GM18873 (cell line): ENCODE results near the gene LCP2.

Experiments used
- ATAC-seq: cut with Tn5 transposase; IDR thresholded peaks from one replicate; pipeline ENCODE4 v1.9.1; 2021; ENCODE audit warnings: mild to moderate bottlenecking, moderate library complexity, moderate number of reproducible peaks; ENCODE audit not compliant: unreplicated experiment, low FRiP score

The LCP2 gene

GRCh38 chr5:170223906-170224305 is 73.7 kb downstream of the LCP2 start:
- no peak for ATAC-seq

- no peak for ATAC-seq
Observed at GRCh38 chr5:170223360-170223759, 74.2 kb downstream of the LCP2 start.

GRCh38 chr5:170221327-170221741 is 76.2 kb downstream of the LCP2 start:
- no peak for ATAC-seq

- no peak for ATAC-seq
Observed at GRCh38 chr5:170220191-170220590, 77.4 kb downstream of the LCP2 start.

- no peak for ATAC-seq
Observed at GRCh38 chr5:170219615-170220014, 78.0 kb downstream of the LCP2 start.

GRCh38 chr5:170218726-170219125 is 78.9 kb downstream of the LCP2 start:
- ATAC-seq = no peak

GRCh38 chr5:170217831-170218230 is 79.7 kb downstream of the LCP2 start:
- ATAC-seq = no peak

- no peak for ATAC-seq
Observed at GRCh38 chr5:170216257-170216864, 81.2 kb downstream of the LCP2 start.

GRCh38 chr5:170211575-170212334 is 85.8 kb downstream of the LCP2 start:
- ATAC-seq = no peak

- no peak for ATAC-seq
Observed at GRCh38 chr5:170206958-170207357, 90.6 kb downstream of the LCP2 start.

- ATAC-seq = no peak
Observed at GRCh38 chr5:170206216-170206615, 91.4 kb downstream of the LCP2 start.

GRCh38 chr5:170204202-170204601 is 93.4 kb downstream of the LCP2 start:
- ATAC-seq = no peak

- ATAC-seq = no peak
Observed at GRCh38 chr5:170202117-170202516, 95.5 kb downstream of the LCP2 start.

- ATAC-seq = no peak
Observed at GRCh38 chr5:170201311-170201710, 96.3 kb downstream of the LCP2 start.

GRCh38 chr5:170200876-170201275 is 96.7 kb downstream of the LCP2 start:
- no peak for ATAC-seq
